Measurements from ENCODE around the gene POLD2.

POLD2 gene

DNA sequence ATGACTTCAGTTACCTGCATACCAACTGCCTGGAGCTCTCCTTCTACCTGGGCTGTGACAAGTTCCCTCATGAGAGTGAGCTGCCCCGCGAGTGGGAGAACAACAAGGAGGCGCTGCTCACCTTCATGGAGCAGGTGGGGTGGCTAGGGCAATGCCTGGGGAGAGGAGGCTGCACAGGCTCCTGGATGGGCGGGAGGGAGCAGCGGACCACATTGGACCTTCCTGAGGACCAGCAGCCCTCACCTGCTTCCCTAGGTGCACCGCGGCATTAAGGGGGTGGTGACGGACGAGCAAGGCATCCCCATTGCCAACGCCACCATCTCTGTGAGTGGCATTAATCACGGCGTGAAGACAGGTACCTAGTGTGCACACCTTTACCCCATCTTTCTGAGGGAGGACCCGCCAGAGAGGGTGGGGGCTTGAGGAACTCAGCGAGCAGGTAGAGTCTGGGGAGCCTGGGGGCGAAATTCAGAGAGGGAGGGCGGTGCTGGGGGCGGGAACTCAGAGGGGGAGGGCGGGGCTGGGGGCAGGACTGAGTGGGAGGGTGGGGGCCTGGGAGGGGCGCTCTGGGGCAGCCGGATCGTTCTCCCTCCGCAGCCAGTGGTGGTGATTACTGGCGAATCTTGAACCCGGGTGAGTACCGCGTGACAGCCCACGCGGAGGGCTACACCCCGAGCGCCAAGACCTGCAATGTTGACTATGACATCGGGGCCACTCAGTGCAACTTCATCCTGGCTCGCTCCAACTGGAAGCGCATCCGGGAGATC lies 10.2 kb downstream of the POLD2 start:
- DNase-seq (ENCODE audit: low read depth) = no peak

DNA sequence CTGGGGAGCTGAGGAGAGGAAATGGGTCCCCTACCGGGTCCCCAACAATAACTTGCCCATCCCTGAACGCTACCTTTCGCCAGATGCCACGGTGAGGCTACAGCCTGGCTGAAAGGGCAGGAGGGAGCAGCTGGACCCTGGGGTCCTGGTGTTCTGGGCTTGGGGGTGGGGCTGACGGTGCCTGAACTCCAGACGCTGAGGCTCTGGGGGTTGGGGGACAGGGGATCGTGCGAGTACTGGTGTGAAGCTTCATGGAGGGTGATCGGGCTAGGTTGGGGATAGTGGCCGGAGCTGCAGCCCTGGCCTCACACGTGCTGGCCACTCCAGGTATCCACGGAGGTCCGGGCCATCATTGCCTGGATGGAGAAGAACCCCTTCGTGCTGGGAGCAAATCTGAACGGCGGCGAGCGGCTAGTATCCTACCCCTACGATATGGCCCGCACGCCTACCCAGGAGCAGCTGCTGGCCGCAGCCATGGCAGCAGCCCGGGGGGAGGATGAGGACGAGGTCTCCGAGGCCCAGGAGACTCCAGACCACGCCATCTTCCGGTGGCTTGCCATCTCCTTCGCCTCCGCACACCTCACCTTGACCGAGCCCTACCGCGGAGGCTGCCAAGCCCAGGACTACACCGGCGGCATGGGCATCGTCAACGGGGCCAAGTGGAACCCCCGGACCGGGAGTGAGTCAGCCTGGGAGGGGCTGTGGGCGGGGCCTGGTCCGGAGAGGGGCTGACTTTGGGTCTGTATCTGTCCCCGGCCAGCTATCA lies 10.9 kb downstream of the POLD2 start:
- no peak for DNase-seq (ENCODE audit: low read depth)

DNA sequence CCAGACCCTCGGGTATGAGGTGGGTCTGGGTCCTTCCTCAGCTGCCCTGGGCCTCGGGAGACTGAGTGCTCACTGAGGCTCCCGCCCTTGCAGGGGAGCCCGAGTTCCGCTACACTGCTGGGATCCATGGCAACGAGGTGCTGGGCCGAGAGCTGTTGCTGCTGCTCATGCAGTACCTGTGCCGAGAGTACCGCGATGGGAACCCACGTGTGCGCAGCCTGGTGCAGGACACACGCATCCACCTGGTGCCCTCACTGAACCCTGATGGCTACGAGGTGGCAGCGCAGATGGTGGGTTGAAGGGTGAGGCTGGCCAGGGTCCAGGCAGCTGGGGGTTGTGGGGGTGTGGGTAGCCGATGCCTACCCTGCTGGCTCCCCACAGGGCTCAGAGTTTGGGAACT lies 11.6 kb downstream of the POLD2 start:
- no peak for DNase-seq (ENCODE audit: low read depth)

DNA sequence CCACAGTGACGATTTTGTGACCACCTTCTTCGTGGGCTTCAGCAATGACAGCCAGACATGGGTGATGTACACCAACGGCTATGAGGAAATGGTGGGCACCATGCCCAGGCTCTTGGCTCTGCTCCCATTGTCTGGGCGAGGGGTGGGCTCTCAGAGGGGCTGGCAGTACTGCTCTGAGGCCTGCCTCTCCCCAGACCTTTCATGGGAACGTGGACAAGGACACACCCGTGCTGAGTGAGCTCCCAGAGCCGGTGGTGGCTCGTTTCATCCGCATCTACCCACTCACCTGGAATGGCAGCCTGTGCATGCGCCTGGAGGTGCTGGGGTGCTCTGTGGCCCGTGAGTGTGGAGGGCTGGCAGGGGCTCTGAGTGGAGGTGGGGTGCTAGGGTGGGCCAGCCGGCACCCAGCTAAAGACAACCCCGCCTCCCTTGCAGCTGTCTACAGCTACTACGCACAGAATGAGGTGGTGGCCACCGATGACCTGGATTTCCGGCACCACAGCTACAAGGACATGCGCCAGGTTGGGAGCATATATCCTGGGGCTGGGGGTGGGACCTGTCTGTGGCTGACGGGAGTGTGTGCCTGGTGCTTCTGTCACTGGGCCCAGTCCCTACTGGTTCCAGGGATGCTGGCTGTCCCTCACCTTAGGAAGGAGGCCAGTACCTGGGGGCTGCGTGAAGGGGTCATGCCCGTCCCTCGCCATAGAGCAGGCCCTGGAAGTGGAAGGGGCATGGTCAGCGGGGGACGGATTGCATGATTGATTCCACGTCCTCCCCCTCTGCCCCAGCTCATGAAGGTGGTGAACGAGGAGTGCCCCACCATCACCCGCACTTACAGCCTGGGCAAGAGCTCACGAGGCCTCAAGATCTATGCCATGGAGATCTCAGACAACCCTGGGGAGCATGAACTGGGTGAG lies 12.4 kb downstream of the POLD2 start:
- no peak for DNase-seq (ENCODE audit: low read depth)

DNA sequence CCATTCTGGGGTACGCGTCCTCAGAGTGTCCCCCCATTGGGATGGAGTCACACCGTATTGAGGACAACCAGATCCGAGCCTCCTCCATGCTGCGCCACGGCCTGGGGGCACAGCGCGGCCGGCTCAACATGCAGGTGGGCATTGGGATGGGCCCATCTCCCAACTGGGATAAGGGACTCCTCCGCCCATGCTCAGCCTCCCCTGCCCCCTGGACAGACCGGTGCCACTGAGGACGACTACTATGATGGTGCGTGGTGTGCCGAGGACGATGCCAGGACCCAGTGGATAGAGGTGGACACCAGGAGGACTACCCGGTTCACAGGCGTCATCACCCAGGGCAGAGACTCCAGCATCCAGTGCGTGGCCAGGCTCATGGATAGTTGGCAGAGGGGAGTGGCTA lies 13.4 kb downstream of the POLD2 start:
- DNase-seq (ENCODE audit: low read depth) = no peak

DNA sequence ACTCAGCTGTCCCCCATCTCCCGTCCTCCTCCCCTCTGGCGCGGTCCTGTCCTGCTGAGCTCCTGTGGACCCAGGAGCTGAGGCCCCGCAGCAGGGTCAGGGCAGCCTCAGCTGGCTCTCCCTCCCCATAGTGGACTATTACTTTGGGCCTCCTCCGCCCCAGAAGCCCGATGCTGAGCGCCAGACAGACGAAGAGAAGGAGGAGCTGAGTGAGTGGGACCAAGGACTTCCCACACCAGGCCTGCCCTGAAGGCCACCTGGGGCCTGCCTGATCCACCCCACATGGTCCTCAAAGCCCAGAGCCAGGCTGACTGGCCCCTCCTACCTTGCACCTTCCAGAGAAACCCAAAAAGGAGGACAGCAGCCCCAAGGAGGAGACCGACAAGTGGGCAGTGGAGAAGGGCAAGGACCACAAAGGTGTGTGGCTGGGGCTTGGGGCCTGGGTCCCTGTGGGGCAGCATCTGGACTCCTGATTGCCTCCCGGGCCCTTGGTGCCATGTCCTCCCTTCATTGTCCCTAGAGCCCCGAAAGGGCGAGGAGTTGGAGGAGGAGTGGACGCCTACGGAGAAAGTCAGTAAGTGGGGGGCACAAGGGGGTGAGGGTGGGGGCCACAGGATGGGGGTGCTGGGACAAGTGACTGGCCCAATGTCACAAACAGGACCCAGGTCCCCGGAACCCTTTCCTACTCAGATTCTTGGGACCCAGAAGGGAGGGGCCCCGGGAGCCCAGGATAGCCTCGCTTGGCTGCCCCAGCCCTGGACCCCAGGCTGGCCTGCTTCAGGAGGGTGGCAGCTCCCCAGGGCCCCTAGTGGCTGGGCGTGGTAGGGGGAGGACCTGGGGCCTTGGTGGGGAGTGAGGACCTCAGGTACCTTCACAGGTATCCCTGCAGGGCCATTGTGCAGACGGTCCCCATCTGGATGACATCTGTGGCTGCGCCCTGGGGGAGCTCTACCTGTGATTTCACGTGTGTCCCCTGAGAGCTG lies 14.3 kb downstream of the POLD2 start:
- no peak for DNase-seq (ENCODE audit: low read depth)

DNA sequence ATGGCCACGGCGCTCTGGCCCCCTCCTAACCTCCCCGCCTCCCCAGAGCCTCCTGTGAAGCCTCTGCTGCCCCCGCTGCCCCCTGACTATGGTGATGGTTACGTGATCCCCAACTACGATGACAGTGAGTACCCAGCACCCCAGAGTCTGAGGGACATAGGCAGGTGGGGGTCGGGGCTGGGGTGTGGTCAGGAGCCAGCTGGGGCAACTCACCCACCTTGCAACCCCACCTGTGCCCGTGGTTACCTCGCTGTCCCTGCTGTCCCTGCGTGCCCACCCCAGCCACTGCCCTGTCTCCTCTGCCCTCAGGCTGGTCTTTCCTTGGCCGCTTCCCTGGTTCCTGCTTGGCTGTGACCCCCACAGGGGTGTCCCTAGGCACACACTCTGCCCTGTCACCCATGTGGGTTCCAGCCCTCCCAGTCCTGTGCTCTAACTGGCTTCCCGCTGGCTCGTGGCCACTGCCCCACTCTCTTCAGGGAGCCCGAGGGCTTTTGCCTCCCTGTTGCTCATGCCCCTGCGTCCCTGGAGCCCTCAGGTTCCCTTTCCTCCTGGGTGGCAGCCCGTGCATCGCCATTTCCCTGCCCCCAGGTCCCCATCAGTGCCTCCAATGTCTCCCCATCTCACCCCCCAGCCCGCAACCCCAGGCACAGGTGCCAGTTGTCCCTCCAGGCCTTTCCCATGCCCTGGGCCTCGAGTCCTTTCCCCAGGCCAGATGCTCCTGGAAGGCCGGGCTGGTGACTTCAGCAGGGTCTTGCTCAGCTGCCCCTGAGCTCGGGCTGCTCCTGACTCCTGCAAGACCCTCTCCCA lies 15.2 kb downstream of the POLD2 start:
- DNase-seq (ENCODE audit: low read depth) = no peak

DNA sequence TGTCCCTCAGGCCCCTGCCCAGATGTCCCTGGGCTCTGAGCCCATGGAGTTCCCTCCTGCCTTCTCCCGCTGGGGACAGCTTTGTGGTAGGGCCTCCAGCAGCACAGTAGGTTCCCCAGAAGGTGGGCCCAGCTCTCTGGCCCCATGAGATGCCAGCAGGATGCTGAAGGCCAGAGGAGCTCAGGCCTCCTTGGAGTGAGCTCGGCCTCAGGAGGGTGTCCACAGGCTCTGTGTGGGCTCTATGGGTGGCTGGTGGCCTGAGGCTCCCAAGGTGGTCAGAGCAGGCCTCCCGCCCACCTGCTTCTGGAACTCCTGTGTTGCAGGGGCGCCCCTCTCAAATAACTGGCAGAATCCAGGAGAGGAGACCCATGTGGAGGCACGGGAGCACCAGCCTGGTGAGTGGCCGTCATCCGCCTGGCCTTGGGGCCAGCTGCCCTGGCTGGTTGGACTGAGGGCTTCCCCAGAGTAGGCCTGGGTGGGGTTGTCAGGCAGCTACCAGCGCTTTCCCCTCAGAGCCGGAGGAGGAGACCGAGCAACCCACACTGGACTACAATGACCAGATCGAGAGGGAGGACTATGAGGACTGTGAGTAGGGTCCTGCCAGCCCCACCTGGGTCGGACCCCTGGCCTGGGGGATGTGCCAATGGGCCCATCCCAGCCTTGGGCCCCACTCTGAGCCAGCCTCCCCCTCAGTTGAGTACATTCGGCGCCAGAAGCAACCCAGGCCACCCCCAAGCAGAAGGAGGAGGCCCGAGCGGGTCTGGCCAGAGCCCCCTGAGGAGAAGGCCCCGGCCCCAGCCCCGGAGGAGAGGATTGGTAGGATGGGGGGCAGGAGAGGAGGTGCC lies 16.0 kb downstream of the POLD2 start:
- DNase-seq (ENCODE audit: low read depth) = no peak

DNA sequence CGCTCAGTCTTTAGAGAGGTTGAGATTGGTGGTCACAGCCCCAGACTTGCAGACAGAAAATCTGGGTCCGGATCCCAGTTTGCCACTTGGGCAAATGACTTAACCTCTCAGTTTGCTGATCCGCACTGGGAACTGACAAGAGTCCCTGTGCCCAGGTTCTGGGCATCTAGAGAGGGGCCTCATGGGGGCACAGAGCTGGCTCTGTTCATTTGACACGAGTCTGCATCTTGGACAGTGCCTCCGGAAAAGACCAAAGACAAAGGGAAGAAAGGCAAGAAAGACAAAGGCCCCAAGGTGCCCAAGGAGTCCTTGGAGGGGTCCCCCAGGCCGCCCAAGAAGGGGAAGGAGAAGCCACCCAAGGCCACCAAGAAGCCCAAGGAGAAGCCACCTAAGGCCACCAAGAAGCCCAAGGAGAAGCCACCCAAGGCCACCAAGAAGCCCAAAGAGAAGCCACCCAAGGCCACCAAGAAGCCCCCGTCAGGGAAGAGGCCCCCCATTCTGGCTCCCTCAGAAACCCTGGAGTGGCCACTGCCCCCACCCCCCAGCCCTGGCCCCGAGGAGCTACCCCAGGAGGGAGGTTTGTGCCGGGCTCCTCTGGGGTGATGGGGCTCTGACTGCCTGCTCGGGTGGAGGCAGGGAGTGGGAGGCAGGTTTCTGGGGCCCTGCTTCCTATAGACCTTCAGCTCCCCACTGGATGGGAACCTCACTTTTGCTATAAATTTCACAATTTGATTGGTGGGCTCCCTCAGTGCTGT lies 16.9 kb downstream of the POLD2 start:
- no peak for DNase-seq (ENCODE audit: low read depth)

DNA sequence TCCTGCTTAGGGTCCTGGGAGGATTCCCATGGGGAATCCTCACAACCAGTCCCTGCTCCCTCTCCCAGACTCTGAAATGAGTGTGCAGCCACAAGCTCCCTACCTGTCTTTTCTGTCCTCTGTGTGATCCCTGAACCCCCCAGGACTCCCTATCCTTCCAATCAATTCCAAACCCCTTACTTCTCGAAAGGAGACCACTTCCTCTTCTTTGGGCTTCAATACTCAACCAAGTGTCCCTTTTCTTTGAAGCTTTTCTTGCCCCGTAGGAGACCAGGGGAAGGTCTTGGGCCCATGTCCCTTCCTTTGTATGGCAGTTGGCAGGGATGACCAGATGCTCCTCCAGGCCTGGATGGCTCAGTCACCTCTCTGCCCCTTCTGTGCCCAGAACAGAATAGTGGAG lies 17.5 kb downstream of the POLD2 start:
- DNase-seq (ENCODE audit: low read depth) = no peak

DNA sequence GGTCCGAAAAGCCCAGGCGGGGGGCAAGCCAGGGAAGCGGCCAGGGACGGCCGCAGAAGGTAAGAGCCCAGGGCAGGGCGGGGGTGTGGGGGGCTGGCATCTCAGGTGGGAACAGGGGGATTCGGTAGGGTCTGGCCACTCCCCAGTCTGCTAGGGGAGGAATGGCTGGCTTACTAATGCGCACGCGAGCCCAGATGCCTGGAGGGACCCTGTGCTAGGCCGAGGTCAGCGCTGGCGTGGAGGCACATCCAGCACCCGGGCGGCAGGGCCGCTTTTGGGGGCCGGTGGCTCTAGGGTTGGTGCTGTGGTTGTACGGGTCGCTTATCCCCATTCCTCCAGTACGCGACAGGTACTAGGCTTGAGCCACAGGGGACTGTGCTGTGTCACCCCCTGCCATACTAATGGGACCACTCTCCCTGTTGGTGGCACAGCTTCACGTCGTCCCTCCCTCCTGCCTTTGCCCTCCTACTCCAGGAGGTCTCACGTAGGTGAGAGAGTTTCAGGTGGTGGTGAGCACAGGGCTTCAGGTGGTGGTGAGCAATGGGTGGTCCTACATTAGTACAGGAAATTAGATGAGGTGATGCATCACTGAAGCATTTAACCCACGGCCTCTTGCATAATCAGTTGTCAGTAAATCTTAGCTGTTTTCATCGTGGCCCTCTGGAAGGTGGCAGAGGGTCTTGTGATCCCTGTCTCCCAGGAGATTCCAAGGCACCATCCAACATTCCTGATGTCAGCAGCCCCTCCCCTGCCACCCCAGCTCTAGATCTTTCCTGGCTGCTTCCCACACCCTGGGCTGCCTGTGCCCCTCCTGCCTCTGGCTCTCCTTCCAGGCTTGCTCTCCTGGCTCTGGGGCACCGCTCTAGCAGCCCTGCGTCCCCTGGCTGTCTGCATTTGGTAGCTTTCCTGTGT lies 18.2 kb downstream of the POLD2 start:
- DNase-seq (ENCODE audit: low read depth) = peak; percentile 72

DNA sequence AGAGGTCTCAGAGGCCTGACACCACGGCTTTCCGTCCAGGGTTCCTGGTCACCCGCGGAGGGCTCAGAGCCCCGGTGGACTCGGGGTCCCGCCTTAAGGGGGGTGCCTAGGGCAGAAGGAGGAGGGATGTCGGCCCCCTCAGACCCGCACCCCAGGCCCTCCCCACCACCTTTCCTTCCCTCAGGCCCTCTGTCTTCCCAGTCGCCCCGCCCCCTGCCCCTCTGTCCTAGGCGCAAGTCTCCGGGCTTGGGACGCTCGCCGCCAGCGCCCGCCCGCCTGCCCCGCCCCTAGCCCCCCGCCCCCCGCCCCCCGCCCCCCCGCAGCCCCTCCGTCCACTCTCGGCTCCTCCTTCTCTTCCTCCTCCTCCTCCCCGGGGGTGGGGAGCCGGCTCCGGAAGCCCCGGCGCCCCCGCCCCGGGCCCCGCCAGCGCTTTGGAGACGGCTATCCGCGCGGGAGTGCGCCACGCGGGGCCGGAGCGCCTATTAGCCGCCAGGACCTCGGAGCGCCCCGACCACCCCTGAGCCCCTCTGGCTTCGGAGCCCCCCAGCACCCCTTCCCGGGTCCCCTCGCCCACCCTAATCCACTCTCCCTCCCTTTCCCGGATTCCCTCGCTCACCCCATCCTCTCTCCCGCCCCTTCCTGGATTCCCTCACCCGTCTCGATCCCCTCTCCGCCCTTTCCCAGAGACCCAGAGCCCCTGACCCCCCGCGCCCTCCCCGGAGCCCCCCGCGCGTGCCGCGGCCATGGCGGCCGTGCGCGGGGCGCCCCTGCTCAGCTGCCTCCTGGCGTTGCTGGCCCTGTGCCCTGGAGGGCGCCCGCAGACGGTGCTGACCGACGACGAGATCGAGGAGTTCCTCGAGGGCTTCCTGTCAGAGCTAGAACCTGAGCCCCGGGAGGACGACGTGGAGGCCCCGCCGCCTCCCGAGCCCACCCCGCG lies 19.2 kb downstream of the POLD2 start, which contains the start of gene AEBP1:
Gene AEBP1 (plus strand): TSS at position 423 of the 937 bp plus-strand sequence. CDS start 321 bp downstream, at position 744.
- peak; percentile 39 for DNase-seq (ENCODE audit: low read depth)

DNA sequence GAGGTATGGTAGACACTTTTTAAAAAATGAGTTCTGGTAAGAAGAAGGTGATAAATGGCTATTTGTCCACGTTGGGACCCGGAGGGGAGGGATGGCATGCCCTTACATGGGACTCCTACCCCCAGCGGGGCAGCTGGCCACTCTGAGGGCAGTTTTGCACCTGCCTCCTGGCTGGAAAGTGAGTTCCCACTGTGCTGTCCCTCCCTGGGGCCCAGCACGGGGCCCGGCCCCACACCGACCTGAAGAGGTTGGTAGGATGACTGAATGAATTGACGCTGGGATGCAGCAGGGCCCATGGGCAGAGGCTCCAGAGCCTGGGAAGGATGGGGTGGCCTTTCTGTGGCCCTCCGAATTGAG lies 19.8 kb downstream of the POLD2 start:
- no peak for DNase-seq (ENCODE audit: low read depth)

DNA sequence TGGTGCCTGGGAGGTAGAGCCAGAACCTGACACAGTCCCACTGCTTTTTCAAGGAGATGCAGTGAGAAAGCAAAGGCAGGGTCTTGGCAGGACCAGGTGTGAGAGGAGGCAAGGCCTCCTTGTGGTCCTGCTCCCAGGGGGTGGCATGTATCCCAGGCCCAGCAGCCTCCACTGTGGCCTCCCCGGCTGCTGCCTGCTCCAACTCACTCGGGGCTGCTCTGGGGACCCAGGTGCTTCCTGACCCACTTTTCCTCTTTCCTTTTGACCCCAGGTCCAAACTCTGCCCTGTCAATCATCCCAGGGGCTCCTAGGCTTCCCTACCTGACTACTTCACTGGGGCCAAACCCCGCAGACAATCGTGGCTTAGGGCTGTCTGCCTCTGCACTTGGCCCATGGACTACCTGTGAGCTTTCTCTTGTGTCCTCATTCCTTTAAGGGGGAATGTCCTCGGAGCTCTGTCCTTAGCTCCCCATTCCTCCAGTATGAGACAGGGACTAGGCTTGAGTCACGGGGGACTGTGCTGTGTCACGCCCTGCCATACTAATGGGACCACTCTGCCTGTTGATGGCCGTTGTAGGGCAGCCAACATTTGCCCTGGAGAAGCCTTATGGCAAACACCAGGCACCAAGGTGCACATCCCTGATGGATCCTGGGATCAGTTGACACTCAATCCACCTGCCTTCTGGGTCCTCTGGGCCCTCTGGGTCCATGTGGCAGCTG lies 20.3 kb downstream of the POLD2 start:
- DNase-seq (ENCODE audit: low read depth) = no peak

DNA sequence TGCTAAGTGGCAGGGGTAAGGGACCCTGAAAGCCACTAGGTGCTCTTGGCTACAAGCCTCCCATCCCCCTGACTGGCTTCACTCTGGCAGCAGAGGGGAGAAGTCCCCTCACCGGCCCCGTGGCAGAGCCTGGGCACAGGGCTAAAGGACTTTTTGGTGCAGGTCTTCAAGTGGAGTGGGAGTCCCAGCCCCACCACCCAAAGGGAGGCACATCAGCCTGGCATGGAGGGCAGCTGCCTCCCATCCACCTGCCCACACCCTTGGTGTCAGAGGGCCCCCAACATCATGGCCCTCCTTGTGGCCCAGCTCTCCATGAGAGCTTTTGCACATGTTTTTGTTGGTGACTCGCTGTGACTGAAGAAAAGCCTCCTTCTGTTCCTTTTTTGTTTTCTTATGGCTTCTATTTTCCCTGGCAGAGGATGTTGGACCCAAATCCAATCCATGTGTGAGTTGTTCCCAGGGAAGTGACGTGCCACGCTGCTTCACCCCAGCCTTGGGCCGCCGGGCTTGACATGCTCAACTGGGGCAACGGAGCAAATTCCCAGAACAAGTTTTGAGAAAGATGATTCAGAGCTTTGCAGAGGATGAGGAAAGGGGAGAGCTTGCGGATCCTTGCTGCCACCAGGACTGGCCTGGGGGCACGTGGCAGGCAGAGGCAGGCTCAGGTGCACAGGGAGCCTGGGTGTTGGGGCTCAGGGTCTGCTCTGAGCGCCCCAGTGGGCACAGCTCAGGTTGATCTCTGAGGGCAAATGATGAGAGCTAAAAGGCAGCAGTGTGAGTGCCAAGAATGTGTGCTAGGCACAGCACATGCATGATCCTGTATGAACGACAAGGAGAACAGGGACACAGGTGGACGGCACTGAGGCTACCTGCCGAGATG lies 21.1 kb downstream of the POLD2 start:
- DNase-seq (ENCODE audit: low read depth) = peak; percentile 62
